Activated naive CD8-positive, alpha-beta T cell (primary cell): ENCODE measurements around the gene LRP1B.

Source experiments
- H3K27ac Mint-ChIP-seq: one replicate; pipeline ENCODE4 v1.8.0; 2021; ENCODE audit warnings: mixed read lengths
- H3K27me3 Mint-ChIP-seq: one replicate; pipeline ENCODE4 v1.8.0; 2021; ENCODE audit warnings: mixed read lengths
- H3K36me3 Mint-ChIP-seq: one replicate; pipeline ENCODE4 v1.8.0; 2021; ENCODE audit warnings: mixed read lengths
- H3K4me1 Mint-ChIP-seq: one replicate; pipeline ENCODE4 v1.8.0; 2021; ENCODE audit warnings: low read depth, mixed read lengths
- H3K4me3 Mint-ChIP-seq: one replicate; pipeline ENCODE4 v1.8.0; 2021; ENCODE audit warnings: mild to moderate bottlenecking, mixed read lengths
- H3K9me3 Mint-ChIP-seq: one replicate; pipeline ENCODE4 v1.8.0; 2021; ENCODE audit warnings: low read depth, mixed read lengths

Gene LRP1B

GRCh38 chr2:142076317-142076716, 54.5 kb downstream of the LRP1B start:
- H3K9me3 Mint-ChIP-seq: no peaks in the 10 kb centered on the region
- H3K27me3 Mint-ChIP-seq: no peaks in the 10 kb centered on the region
- no peak overlapping the region for H3K4me3 Mint-ChIP-seq
- no peak overlapping the region for H3K27ac Mint-ChIP-seq
- H3K4me1 Mint-ChIP-seq: no peaks in the 10 kb centered on the region
- H3K36me3 Mint-ChIP-seq: no peaks in the 10 kb centered on the region

- H3K27me3 Mint-ChIP-seq: no peaks in the 10 kb centered on the region
- H3K36me3 Mint-ChIP-seq: no peaks in the 10 kb centered on the region
- H3K27ac Mint-ChIP-seq: no peak overlapping the region
- H3K4me1 Mint-ChIP-seq: no peaks in the 10 kb centered on the region
- no peaks in the 10 kb centered on the region for H3K9me3 Mint-ChIP-seq
- no peak overlapping the region for H3K4me3 Mint-ChIP-seq
Measured at GRCh38 chr2:142075826-142076225, 55.0 kb downstream of the LRP1B start.

GRCh38 chr2:142069251-142069888, 61.4 kb downstream of the LRP1B start:
- Mint-ChIP-seq H3K4me1 (no peaks in the 10 kb centered on the region), H3K27me3 (no peaks in the 10 kb centered on the region), H3K36me3 (no peaks in the 10 kb centered on the region), H3K9me3 (peaks cover 5% of the 10 kb centered on the region), H3K27ac (no peak overlapping the region), H3K4me3 (no peak overlapping the region)

GRCh38 chr2:142065700-142066099, 65.1 kb downstream of the LRP1B start:
- Mint-ChIP-seq H3K36me3 (no peaks in the 10 kb centered on the region), H3K4me1 (no peaks in the 10 kb centered on the region), H3K4me3 (no peak overlapping the region), H3K27ac (no peak overlapping the region), H3K27me3 (no peaks in the 10 kb centered on the region), H3K9me3 (peaks cover 5% of the 10 kb centered on the region)

GRCh38 chr2:142065156-142065555, 65.7 kb downstream of the LRP1B start:
- H3K9me3 Mint-ChIP-seq: peaks cover 5% of the 10 kb centered on the region

GRCh38 chr2:142061733-142062132, 69.1 kb downstream of the LRP1B start:
- no peak overlapping the region for H3K4me3 Mint-ChIP-seq
- H3K27ac Mint-ChIP-seq: no peak overlapping the region
- H3K36me3 Mint-ChIP-seq: no peaks in the 10 kb centered on the region
- H3K4me1 Mint-ChIP-seq: no peaks in the 10 kb centered on the region
- H3K27me3 Mint-ChIP-seq: no peaks in the 10 kb centered on the region
- no peaks in the 10 kb centered on the region for H3K9me3 Mint-ChIP-seq

More at GRCh38 chr2:142065156-142065555, 65.7 kb downstream of the LRP1B start:
- H3K27me3 Mint-ChIP-seq: no peaks in the 10 kb centered on the region
- no peaks in the 10 kb centered on the region for H3K36me3 Mint-ChIP-seq
- no peak overlapping the region for H3K27ac Mint-ChIP-seq
- no peak overlapping the region for H3K4me3 Mint-ChIP-seq
- H3K4me1 Mint-ChIP-seq: no peaks in the 10 kb centered on the region

GRCh38 chr2:142058149-142058548, 72.7 kb downstream of the LRP1B start:
- H3K4me3 Mint-ChIP-seq: no peak overlapping the region
- peaks cover 4% of the 10 kb centered on the region for H3K9me3 Mint-ChIP-seq

GRCh38 chr2:142056784-142057183, 74.0 kb downstream of the LRP1B start:
- H3K9me3 Mint-ChIP-seq: peaks cover 4% of the 10 kb centered on the region
- no peak overlapping the region for H3K4me3 Mint-ChIP-seq
- H3K27ac Mint-ChIP-seq: no peak overlapping the region
- H3K4me1 Mint-ChIP-seq: no peaks in the 10 kb centered on the region
- no peaks in the 10 kb centered on the region for H3K27me3 Mint-ChIP-seq
- H3K36me3 Mint-ChIP-seq: no peaks in the 10 kb centered on the region

More at GRCh38 chr2:142058149-142058548, 72.7 kb downstream of the LRP1B start:
- no peaks in the 10 kb centered on the region for H3K27me3 Mint-ChIP-seq
- H3K4me1 Mint-ChIP-seq: no peaks in the 10 kb centered on the region
- no peak overlapping the region for H3K27ac Mint-ChIP-seq
- no peaks in the 10 kb centered on the region for H3K36me3 Mint-ChIP-seq

- peaks cover 7% of the 10 kb centered on the region for H3K9me3 Mint-ChIP-seq
- no peak overlapping the region for H3K4me3 Mint-ChIP-seq
- H3K4me1 Mint-ChIP-seq: no peaks in the 10 kb centered on the region
- H3K36me3 Mint-ChIP-seq: no peaks in the 10 kb centered on the region
- no peaks in the 10 kb centered on the region for H3K27me3 Mint-ChIP-seq
- no peak overlapping the region for H3K27ac Mint-ChIP-seq
Measured at GRCh38 chr2:142052220-142052863, 78.5 kb downstream of the LRP1B start.

GRCh38 chr2:142048581-142048980, 82.2 kb downstream of the LRP1B start:
- no peaks in the 10 kb centered on the region for H3K27me3 Mint-ChIP-seq
- peaks cover 3% of the 10 kb centered on the region for H3K9me3 Mint-ChIP-seq
- H3K4me3 Mint-ChIP-seq: no peak overlapping the region
- no peaks in the 10 kb centered on the region for H3K36me3 Mint-ChIP-seq
- no peaks in the 10 kb centered on the region for H3K4me1 Mint-ChIP-seq
- H3K27ac Mint-ChIP-seq: no peak overlapping the region

- H3K4me1 Mint-ChIP-seq: no peaks in the 10 kb centered on the region
- H3K9me3 Mint-ChIP-seq: peaks cover under 1% of the 10 kb centered on the region
- no peaks in the 10 kb centered on the region for H3K27me3 Mint-ChIP-seq
- no peaks in the 10 kb centered on the region for H3K36me3 Mint-ChIP-seq
- H3K4me3 Mint-ChIP-seq: no peak overlapping the region
- no peak overlapping the region for H3K27ac Mint-ChIP-seq
Measured at GRCh38 chr2:142045641-142046040, 85.2 kb downstream of the LRP1B start.

- H3K9me3 Mint-ChIP-seq: no peaks in the 10 kb centered on the region
- H3K36me3 Mint-ChIP-seq: no peaks in the 10 kb centered on the region
Measured at GRCh38 chr2:142044197-142044596, 86.6 kb downstream of the LRP1B start.

GRCh38 chr2:142042536-142043199, 88.1 kb downstream of the LRP1B start:
- no peaks in the 10 kb centered on the region for H3K36me3 Mint-ChIP-seq
- H3K9me3 Mint-ChIP-seq: no peaks in the 10 kb centered on the region
- H3K4me3 Mint-ChIP-seq: no peak overlapping the region
- no peaks in the 10 kb centered on the region for H3K27me3 Mint-ChIP-seq
- no peak overlapping the region for H3K27ac Mint-ChIP-seq
- no peaks in the 10 kb centered on the region for H3K4me1 Mint-ChIP-seq

More at GRCh38 chr2:142044197-142044596, 86.6 kb downstream of the LRP1B start:
- Mint-ChIP-seq H3K4me3 (no peak overlapping the region), H3K4me1 (no peaks in the 10 kb centered on the region), H3K27ac (no peak overlapping the region), H3K27me3 (no peaks in the 10 kb centered on the region)

GRCh38 chr2:142041996-142042395, 88.8 kb downstream of the LRP1B start:
- no peaks in the 10 kb centered on the region for H3K4me1 Mint-ChIP-seq

GRCh38 chr2:142041105-142041504, 89.7 kb downstream of the LRP1B start:
- Mint-ChIP-seq H3K4me3 (no peak overlapping the region), H3K27ac (no peak overlapping the region), H3K27me3 (no peaks in the 10 kb centered on the region), H3K36me3 (no peaks in the 10 kb centered on the region), H3K4me1 (no peaks in the 10 kb centered on the region), H3K9me3 (no peaks in the 10 kb centered on the region)

More at GRCh38 chr2:142041996-142042395, 88.8 kb downstream of the LRP1B start:
- no peaks in the 10 kb centered on the region for H3K36me3 Mint-ChIP-seq
- H3K9me3 Mint-ChIP-seq: no peaks in the 10 kb centered on the region
- H3K27me3 Mint-ChIP-seq: no peaks in the 10 kb centered on the region
- no peak overlapping the region for H3K27ac Mint-ChIP-seq
- no peak overlapping the region for H3K4me3 Mint-ChIP-seq
